ENCODE results near the gene KIAA0319L. TPM values are rescaled to one million over a fixed set of nuclear protein-coding genes. Genes with fewer than 3 reads are reported as not detected.

The KIAA0319L gene
- total RNA-seq, 1 experiment from 2014 or later, result 72.0 TPM

- ChIA-PET CTCF (no interaction called here), POLR2A (ENCODE audit: unreplicated experiment) (no interaction called here)
- H3K4me2 ChIP-seq, result no peak overlapping the region
- no peaks in the 10 kb centered on the region for H3K4me1 ChIP-seq (replicated peaks; ENCODE audit: insufficient read depth)
- H2AFZ ChIP-seq, result no peak overlapping the region
- H3K79me2 ChIP-seq (ENCODE audit: low read depth), result no peaks in the 10 kb centered on the region
- H3K4me3 ChIP-seq, result no peak overlapping the region
- no peak overlapping the region for H3K27ac ChIP-seq
- peaks cover 20% of the 10 kb centered on the region for H3K36me3 ChIP-seq (ENCODE audit: low read depth)
- BruUV-seq (replicated peaks), result no TSS peak
- no peaks in the 10 kb centered on the region for H3K9me3 ChIP-seq (ENCODE audit: insufficient read depth, low read depth)
- intact Hi-C loops (cut with micrococcal nuclease; ENCODE audit: unreplicated experiment), result no loop called here
- H4K20me1 ChIP-seq (ENCODE audit: insufficient read depth), result peaks cover 8% of the 10 kb centered on the region; the same call in 1 of the 2 replicates
- H3K27me3 ChIP-seq (ENCODE audit: insufficient read depth, low read depth), result no peaks in the 10 kb centered on the region
- TF ChIP-seq EZH2 (IDR thresholded peaks at IDR 0.05; ENCODE audit: low read depth) (no peak), CTCF (conservative IDR thresholded peaks at IDR 0.05) (no peak)
- no peak for DNase-seq
- H3K9me2 ChIP-seq (ENCODE audit: insufficient read depth), result no peaks in the 10 kb centered on the region
- no peaks in the 10 kb centered on the region for H3F3A ChIP-seq (ENCODE audit: insufficient read depth, low read depth)
Measured at GRCh38 chr1:35599411-35599810, 42.2 kb upstream of the KIAA0319L start.

GRCh38 chr1:35598895-35599294, 41.7 kb upstream of the KIAA0319L start:
- ChIA-PET POLR2A (ENCODE audit: unreplicated experiment) (no interaction called here), CTCF (no interaction called here)

GRCh38 chr1:35597870-35598269, 40.7 kb upstream of the KIAA0319L start:
- Histone ChIP-seq H3F3A (ENCODE audit: insufficient read depth, low read depth) (no peaks in the 10 kb centered on the region), H3K36me3 (ENCODE audit: low read depth) (peaks cover 13% of the 10 kb centered on the region), H3K4me1 (replicated peaks; ENCODE audit: insufficient read depth) (no peaks in the 10 kb centered on the region), H3K27me3 (ENCODE audit: insufficient read depth, low read depth) (no peaks in the 10 kb centered on the region), H3K4me2 (no peak overlapping the region), H3K9me2 (ENCODE audit: insufficient read depth) (no peaks in the 10 kb centered on the region), H3K27ac (no peak overlapping the region), H3K4me3 (no peak overlapping the region), H2AFZ (no peak overlapping the region), H3K79me2 (ENCODE audit: low read depth) (no peaks in the 10 kb centered on the region), H3K9me3 (ENCODE audit: insufficient read depth, low read depth) (no peaks in the 10 kb centered on the region), H4K20me1 (ENCODE audit: insufficient read depth) (peaks cover 8% of the 10 kb centered on the region; the same call in 1 of the 2 replicates)
- intact Hi-C loops (cut with micrococcal nuclease; ENCODE audit: unreplicated experiment), result no loop called here
- no TSS peak for BruUV-seq (replicated peaks)
- ChIA-PET POLR2A (ENCODE audit: unreplicated experiment) (no interaction called here), CTCF (no interaction called here)
- DNase-seq, result no peak
- TF ChIP-seq EZH2 (IDR thresholded peaks at IDR 0.05; ENCODE audit: low read depth), result no peak
- no peak for TF ChIP-seq CTCF (conservative IDR thresholded peaks at IDR 0.05)

More at GRCh38 chr1:35598895-35599294, 41.7 kb upstream of the KIAA0319L start:
- Histone ChIP-seq H4K20me1 (ENCODE audit: insufficient read depth) (peaks cover 8% of the 10 kb centered on the region; the same call in 1 of the 2 replicates), H3K36me3 (ENCODE audit: low read depth) (peaks cover 20% of the 10 kb centered on the region), H3K79me2 (ENCODE audit: low read depth) (no peaks in the 10 kb centered on the region), H3K9me3 (ENCODE audit: insufficient read depth, low read depth) (no peaks in the 10 kb centered on the region), H3K27ac (no peak overlapping the region), H3K9me2 (ENCODE audit: insufficient read depth) (no peaks in the 10 kb centered on the region), H3K4me2 (no peak overlapping the region), H2AFZ (no peak overlapping the region), H3F3A (ENCODE audit: insufficient read depth, low read depth) (no peaks in the 10 kb centered on the region), H3K4me1 (replicated peaks; ENCODE audit: insufficient read depth) (no peaks in the 10 kb centered on the region), H3K4me3 (no peak overlapping the region), H3K27me3 (ENCODE audit: insufficient read depth, low read depth) (no peaks in the 10 kb centered on the region)
- intact Hi-C loops (cut with micrococcal nuclease; ENCODE audit: unreplicated experiment), result no loop called here
- no peak for TF ChIP-seq CTCF (conservative IDR thresholded peaks at IDR 0.05)
- TF ChIP-seq EZH2 (IDR thresholded peaks at IDR 0.05; ENCODE audit: low read depth), result no peak
- no TSS peak for BruUV-seq (replicated peaks)
- DNase-seq, result no peak
